ENCODE measurements around the gene PDE6G. TPM values are rescaled to one million over a fixed set of nuclear protein-coding genes. Genes with fewer than 3 reads are reported as not detected.

PDE6G gene
- total RNA-seq, 1 donor from 2014 or later = 0.50 TPM

- no peaks in the 10 kb centered on the region for H3K36me3 Mint-ChIP-seq (ENCODE audit: insufficient read depth)
- H3K27ac Mint-ChIP-seq = no peak overlapping the region
- H3K4me1 Mint-ChIP-seq (ENCODE audit: low read depth) = peaks cover 4% of the 10 kb centered on the region
- no peaks in the 10 kb centered on the region for H3K9me3 Mint-ChIP-seq (ENCODE audit: low read depth)
- DNase-seq (ENCODE audit: low spot score, unreplicated experiment) = no peak
- H3K4me3 Mint-ChIP-seq (ENCODE audit: low read depth) = no peak overlapping the region
- TF ChIP-seq CTCF (IDR thresholded peaks at IDR 0.05; ENCODE audit: unreplicated experiment) = no peak
- H3K27me3 Mint-ChIP-seq = peaks cover 13% of the 10 kb centered on the region
Observed at GRCh38 chr17:81650951-81651350, 5.4 kb downstream of the PDE6G start.

- Mint-ChIP-seq H3K36me3 (ENCODE audit: insufficient read depth) (no peaks in the 10 kb centered on the region), H3K9me3 (ENCODE audit: low read depth) (no peaks in the 10 kb centered on the region), H3K4me3 (ENCODE audit: low read depth) (no peak overlapping the region), H3K27me3 (peaks cover 13% of the 10 kb centered on the region), H3K4me1 (ENCODE audit: low read depth) (peaks cover 4% of the 10 kb centered on the region), H3K27ac (no peak overlapping the region)
- no peak for DNase-seq (ENCODE audit: low spot score, unreplicated experiment)
- TF ChIP-seq CTCF (IDR thresholded peaks at IDR 0.05; ENCODE audit: unreplicated experiment) = no peak
Observed at GRCh38 chr17:81648707-81649085, 7.6 kb downstream of the PDE6G start.

GRCh38 chr17:81648013-81648706 is 8.2 kb downstream of the PDE6G start:
- TF ChIP-seq CTCF (IDR thresholded peaks at IDR 0.05; ENCODE audit: unreplicated experiment) = no peak

GRCh38 chr17:81647640-81648012 is 8.7 kb downstream of the PDE6G start:
- H3K4me1 Mint-ChIP-seq (ENCODE audit: low read depth) = peaks cover 1% of the 10 kb centered on the region
- H3K27me3 Mint-ChIP-seq = peaks cover 10% of the 10 kb centered on the region
- H3K4me3 Mint-ChIP-seq (ENCODE audit: low read depth) = no peak overlapping the region
- TF ChIP-seq CTCF (IDR thresholded peaks at IDR 0.05; ENCODE audit: unreplicated experiment) = no peak
- H3K27ac Mint-ChIP-seq = no peak overlapping the region
- no peaks in the 10 kb centered on the region for H3K36me3 Mint-ChIP-seq (ENCODE audit: insufficient read depth)
- no peaks in the 10 kb centered on the region for H3K9me3 Mint-ChIP-seq (ENCODE audit: low read depth)
- DNase-seq (ENCODE audit: low spot score, unreplicated experiment) = no peak

More at GRCh38 chr17:81648013-81648706, 8.2 kb downstream of the PDE6G start:
- Mint-ChIP-seq H3K9me3 (ENCODE audit: low read depth) (no peaks in the 10 kb centered on the region), H3K36me3 (ENCODE audit: insufficient read depth) (no peaks in the 10 kb centered on the region), H3K27ac (no peak overlapping the region), H3K27me3 (peaks cover 10% of the 10 kb centered on the region), H3K4me3 (ENCODE audit: low read depth) (no peak overlapping the region), H3K4me1 (ENCODE audit: low read depth) (peaks cover 1% of the 10 kb centered on the region)
- no peak for DNase-seq (ENCODE audit: low spot score, unreplicated experiment)

- Mint-ChIP-seq H3K36me3 (ENCODE audit: insufficient read depth) (no peaks in the 10 kb centered on the region), H3K9me3 (ENCODE audit: low read depth) (no peaks in the 10 kb centered on the region), H3K4me1 (ENCODE audit: low read depth) (peaks cover 1% of the 10 kb centered on the region), H3K27ac (no peak overlapping the region), H3K4me3 (ENCODE audit: low read depth) (no peak overlapping the region), H3K27me3 (peaks cover 10% of the 10 kb centered on the region)
- DNase-seq (ENCODE audit: low spot score, unreplicated experiment) = no peak
- no peak for TF ChIP-seq CTCF (IDR thresholded peaks at IDR 0.05; ENCODE audit: unreplicated experiment)
Observed at GRCh38 chr17:81646869-81647600, 9.3 kb downstream of the PDE6G start.
